Stimulated activated CD8-positive, alpha-beta memory T cell treated with anti-CD3 and anti-CD28 coated beads, Interleukin-15, amount 100 ng/mL, for 4 hours (primary cell): Measurements from ENCODE around the gene BABAM2.

Source experiments
- DNase-seq, 2 donors: peaks; one replicate each; pipeline ENCODE4 v3.0.0-alpha.2; 2020; ENCODE audit warnings: low read depth in 2 of 2

The BABAM2 gene

GRCh38 chr2:28199995-28200679, 309.6 kb downstream of the BABAM2 start:
- no peak for DNase-seq

GRCh38 chr2:28201671-28202180, 311.2 kb downstream of the BABAM2 start:
- DNase-seq = no peak

DNA sequence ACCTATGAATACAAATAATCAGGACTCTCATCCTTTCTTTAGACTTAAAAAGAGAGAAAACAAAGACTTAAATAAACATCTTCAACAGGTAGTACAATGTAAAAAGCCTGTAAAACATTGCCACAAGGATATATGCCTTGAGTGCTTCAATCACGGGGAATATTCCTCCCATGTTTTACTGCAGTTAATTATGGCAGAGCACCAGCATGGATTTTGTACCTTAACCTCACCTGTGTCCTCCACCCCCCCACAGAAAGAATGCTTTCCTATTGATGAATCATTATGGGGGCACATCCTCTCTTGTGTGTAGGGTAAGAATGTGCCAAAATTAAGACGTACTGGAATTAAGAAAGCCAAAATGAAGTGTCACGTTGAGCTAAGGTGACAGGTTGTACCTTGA, 312.2 kb downstream of the BABAM2 start:
- no peak for DNase-seq

GRCh38 chr2:28206762-28207161, 316.2 kb downstream of the BABAM2 start:
- no peak for DNase-seq

- no peak for DNase-seq
Observed at GRCh38 chr2:28209261-28209691, 318.7 kb downstream of the BABAM2 start.

GRCh38 chr2:28209864-28210263, 319.3 kb downstream of the BABAM2 start:
- DNase-seq = no peak

DNA sequence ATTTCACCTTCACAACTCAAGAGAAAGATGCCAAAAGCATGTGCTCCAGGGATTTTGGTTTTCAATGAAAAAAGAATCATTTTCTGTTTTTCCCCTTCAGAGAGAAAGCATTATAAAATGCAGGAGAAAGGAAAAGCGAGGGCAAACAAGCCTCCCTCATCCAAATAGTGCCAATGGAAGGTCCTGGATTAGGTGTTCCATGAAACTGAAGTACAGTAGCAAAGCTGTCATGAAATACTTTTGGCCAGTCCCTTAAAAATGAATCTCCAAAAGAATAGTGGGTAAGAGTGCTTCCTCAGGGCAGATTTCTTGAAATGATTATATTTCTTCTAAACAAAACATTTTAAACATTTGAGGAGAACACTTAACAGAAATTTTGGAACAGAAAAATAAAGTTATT, 320.0 kb downstream of the BABAM2 start:
- DNase-seq = no peak

DNA sequence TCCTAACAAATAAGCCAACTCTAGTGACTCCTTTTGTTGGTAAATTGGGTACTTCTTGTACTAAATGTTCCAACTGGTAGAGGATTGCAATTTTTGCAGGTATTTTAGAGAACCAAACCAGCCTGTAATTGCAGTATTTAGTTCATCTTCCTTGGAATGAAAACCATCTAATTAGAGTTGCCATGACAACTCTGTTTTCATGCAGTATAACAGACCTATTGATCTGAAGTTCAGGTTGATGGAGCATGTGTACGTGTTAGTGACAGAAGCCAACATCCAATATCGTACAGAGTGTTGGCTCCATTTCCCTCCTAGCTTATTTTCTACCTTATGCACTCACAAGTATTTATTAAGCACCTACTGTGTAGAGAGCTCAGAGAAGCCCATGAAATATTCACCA, 325.8 kb downstream of the BABAM2 start:
- DNase-seq = no peak

DNA sequence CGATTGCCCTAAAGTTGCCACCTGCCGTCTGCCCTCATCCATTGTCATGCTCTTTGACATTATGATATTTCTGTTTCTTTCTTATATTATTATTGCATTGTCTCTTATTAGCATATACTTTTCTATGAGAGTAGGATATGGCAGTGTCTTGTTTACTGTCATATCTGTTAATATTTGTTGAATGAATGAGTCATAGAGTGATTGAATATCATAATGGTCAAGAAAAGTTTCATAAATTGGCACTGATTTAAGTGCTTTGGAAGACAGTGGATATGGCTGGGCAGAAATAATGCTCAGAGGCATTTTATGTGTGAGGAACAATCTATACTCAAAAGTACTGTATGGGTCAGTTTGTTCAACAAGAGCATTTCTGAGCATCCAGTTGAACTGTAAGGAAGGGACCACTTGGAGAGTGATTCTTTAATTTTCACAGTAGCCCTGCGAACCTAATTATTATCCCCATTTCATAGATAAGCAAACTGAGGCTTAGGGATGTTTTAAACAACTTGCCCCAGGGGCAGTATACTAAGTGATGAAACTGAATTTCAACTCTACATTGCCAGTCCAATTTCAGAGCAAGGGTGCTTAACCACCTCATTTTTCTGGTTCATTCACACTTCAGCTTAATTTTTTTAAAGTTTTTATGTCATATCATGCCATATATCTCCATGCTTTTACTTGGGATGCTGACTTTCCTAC, 326.7 kb downstream of the BABAM2 start:
- no peak for DNase-seq

- no peak for DNase-seq
Observed at GRCh38 chr2:28219138-28219537, 328.6 kb downstream of the BABAM2 start.

DNA sequence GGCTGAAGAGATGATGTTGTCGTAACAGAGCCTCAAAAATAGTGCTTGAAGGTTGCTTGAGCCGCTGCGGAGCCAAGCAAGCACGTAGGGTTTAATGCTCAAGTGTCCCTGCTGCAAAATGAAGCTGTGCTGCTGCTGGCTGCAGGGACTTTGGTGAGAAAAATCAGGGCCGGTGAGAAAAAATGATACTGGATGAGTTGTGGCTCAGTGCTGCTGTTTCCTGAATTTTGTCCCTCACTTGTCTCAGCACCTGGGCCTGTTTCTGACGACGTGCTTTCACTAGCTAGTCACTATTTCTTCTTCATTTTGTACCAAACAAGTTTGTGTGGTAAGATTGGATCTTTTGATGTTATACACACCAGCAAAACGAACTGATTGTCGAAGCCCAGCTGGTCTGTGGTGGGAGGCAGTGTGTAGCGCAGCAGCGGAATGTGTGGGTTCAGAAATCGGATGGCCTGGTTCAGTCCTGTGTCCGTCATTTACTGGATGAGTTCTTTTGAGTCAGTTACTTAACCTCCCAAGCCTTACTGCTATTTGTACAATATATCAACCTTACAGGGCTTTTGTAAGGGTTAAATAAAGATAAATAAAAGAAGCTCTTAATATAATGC, 329.3 kb downstream of the BABAM2 start:
- no peak for DNase-seq

GRCh38 chr2:28224648-28225472, 334.3 kb downstream of the BABAM2 start:
- no peak for DNase-seq

GRCh38 chr2:28225473-28226080, 335.0 kb downstream of the BABAM2 start:
- no peak for DNase-seq

DNA sequence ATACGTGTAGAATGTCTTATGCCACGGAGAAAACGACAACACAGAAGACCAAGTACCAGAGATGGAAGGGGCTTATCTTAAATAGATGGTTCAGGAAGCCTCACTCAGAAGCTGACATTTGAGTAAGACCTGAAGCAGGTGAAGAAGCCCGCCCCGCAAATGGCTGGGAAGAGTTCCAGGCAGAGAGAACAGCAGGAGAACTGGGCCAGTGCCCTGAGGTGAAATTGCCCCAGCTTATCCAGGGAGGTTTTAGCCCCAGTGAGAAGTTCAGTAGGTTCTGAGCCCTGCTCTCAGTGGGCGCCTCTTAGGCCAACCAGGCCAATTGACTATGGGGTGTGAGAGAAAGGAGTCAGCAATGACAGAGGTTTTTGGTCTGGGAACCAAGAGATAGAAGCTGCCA, 336.0 kb downstream of the BABAM2 start:
- DNase-seq = no peak

GRCh38 chr2:28227498-28227897, 337.0 kb downstream of the BABAM2 start:
- DNase-seq = no peak

- DNase-seq = no peak
Observed at GRCh38 chr2:28228434-28228995, 338.0 kb downstream of the BABAM2 start.

- no peak for DNase-seq
Observed at GRCh38 chr2:28231110-28231631, 340.6 kb downstream of the BABAM2 start.

- no peak for DNase-seq
Observed at GRCh38 chr2:28232295-28232694, 341.8 kb downstream of the BABAM2 start.

DNA sequence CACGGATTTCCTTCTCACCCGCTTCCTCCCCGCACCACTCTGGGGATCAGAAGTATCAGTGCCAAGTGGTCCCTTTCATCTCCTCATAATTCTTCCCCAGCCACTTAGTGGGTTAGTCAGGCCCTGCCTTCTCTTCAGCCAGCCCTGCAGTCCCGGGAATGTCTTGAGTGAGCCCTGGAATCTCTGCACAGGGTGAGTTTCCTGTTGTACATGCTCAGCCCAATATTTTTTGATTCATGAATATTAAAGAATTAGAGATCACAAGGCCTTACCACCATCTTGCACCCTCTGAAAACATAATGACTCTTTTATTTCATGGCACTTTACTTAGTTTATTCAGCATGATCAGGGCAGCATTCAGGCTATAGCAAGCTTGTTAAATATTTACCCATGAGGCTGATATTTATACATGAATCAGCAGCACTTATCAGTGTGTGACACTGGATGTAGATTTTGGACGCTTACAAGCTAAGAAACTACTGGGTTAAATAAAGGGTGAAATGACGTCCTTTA, 342.7 kb downstream of the BABAM2 start:
- no peak for DNase-seq

- no peak for DNase-seq
Observed at GRCh38 chr2:28234807-28235206, 344.3 kb downstream of the BABAM2 start.

DNA sequence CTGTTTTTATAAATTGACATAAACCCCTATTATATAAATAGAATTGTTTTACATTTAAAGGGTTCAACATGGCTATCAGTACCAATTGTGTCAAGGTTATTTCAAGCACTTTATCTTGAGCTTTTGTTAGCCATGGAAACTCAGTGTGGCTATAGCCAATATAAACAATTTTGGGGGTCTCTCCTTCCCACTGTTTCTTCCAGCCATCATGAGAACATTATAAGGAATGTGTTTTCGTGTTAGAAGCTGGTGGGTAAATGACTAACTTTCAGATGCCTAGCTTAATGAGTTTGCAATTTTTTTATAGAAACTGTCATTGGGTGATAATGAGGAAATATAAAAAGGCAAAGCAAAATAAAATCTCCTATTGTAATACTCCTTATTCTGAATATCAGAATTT, 348.7 kb downstream of the BABAM2 start:
- no peak for DNase-seq
